RWPE2 (cell line): Measurements from ENCODE around the gene NAALADL2.

Source experiments
- ATAC-seq: fragments of 200-7000 bp; cut with Tn5 transposase; 3 replicates; pipeline ENCODE4 v1.9.1; 2021; ENCODE audit warnings: low read depth
- DNase-seq: peaks from one replicate; pipeline ENCODE4 v3.0.0-alpha.2; 2020; ENCODE audit warnings: low spot score
- H3K27ac ChIP-seq: fragments of 450-650 bp; 2 replicates; pipeline ENCODE4 v1.5.1; 2017; ENCODE audit warnings: mild to moderate bottlenecking; ENCODE audit not compliant: poor library complexity, severe bottlenecking
- H3K27me3 ChIP-seq: fragments of 250-450 bp; sonication (Bioruptor Pico); 2 replicates; pipeline ENCODE4 v1.5.1; 2021; ENCODE audit warnings: mild to moderate bottlenecking, moderate library complexity; ENCODE audit not compliant: insufficient read depth, poor library complexity, severe bottlenecking
- H3K36me3 ChIP-seq: fragments of 250-450 bp; sonication (Bioruptor Pico); 2 replicates; pipeline ENCODE4 v1.5.1; 2020; ENCODE audit warnings: low read depth, mild to moderate bottlenecking, moderate library complexity
- H3K4me1 ChIP-seq: fragments of 250-450 bp; sonication (Bioruptor Pico); 2 replicates; pipeline ENCODE4 v1.5.1; 2021; ENCODE audit warnings: mild to moderate bottlenecking, moderate library complexity; ENCODE audit not compliant: insufficient read depth, poor library complexity, severe bottlenecking
- H3K4me3 ChIP-seq: fragments of 250-450 bp; sonication (Bioruptor Pico); 2 replicates; pipeline ENCODE4 v1.5.1; 2021; ENCODE audit warnings: mild to moderate bottlenecking, moderate library complexity; ENCODE audit not compliant: severe bottlenecking
- H3K9me3 ChIP-seq: fragments of 250-450 bp; sonication (Bioruptor Pico); 2 replicates; pipeline ENCODE4 v1.5.1; 2021; ENCODE audit warnings: mild to moderate bottlenecking, moderate library complexity; ENCODE audit not compliant: severe bottlenecking
- TF ChIP-seq, protein P1 (sequence below): fragments of 450-650 bp; IDR thresholded peaks from one replicate; pipeline ENCODE4 v1.5.1; 2017; ENCODE audit warnings: mild to moderate bottlenecking, moderate library complexity; ENCODE audit not compliant: poor library complexity, severe bottlenecking

Gene NAALADL2

DNA sequence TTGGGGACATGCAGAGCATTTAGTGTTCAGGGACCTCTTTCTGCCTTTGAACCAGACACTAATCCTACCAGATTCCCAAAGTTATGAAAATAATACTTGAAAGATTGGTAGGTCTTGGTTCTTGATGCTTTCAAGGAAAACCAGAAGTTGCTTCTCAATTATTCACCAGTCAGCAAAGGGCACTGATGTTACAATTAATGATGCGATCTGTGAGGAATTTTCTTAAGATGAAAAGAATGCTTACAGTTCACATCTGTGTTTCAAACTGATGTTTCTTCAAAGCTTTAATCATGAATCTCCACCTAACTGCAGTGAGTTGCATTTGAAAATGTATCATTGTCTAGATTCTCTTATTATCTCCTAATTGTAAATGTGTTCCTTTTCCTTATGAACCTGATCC is 161.0 kb downstream of the NAALADL2 start:
- Histone ChIP-seq H3K27ac (no peak overlapping the region), H3K9me3 (no peaks in the 10 kb centered on the region), H3K4me3 (no peak overlapping the region), H3K27me3 (no peaks in the 10 kb centered on the region), H3K4me1 (no peaks in the 10 kb centered on the region), H3K36me3 (no peaks in the 10 kb centered on the region)
- ATAC-seq (no peak), DNase-seq (no peak)
- TF ChIP-seq, protein P1, sequence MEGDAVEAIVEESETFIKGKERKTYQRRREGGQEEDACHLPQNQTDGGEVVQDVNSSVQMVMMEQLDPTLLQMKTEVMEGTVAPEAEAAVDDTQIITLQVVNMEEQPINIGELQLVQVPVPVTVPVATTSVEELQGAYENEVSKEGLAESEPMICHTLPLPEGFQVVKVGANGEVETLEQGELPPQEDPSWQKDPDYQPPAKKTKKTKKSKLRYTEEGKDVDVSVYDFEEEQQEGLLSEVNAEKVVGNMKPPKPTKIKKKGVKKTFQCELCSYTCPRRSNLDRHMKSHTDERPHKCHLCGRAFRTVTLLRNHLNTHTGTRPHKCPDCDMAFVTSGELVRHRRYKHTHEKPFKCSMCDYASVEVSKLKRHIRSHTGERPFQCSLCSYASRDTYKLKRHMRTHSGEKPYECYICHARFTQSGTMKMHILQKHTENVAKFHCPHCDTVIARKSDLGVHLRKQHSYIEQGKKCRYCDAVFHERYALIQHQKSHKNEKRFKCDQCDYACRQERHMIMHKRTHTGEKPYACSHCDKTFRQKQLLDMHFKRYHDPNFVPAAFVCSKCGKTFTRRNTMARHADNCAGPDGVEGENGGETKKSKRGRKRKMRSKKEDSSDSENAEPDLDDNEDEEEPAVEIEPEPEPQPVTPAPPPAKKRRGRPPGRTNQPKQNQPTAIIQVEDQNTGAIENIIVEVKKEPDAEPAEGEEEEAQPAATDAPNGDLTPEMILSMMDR, result no peak

GRCh38 chr3:175029828-175030227 is 170.7 kb downstream of the NAALADL2 start:
- Histone ChIP-seq H3K4me3 (no peak overlapping the region), H3K4me1 (no peaks in the 10 kb centered on the region), H3K27ac (no peak overlapping the region), H3K36me3 (no peaks in the 10 kb centered on the region), H3K9me3 (no peaks in the 10 kb centered on the region), H3K27me3 (no peaks in the 10 kb centered on the region)
- ATAC-seq, result no peak
- DNase-seq, result no peak
- TF ChIP-seq, protein P1, result no peak

- TF ChIP-seq, protein P1, result no peak
- DNase-seq, result no peak
- Histone ChIP-seq H3K4me3 (no peak overlapping the region), H3K27ac (no peak overlapping the region), H3K27me3 (no peaks in the 10 kb centered on the region), H3K36me3 (no peaks in the 10 kb centered on the region), H3K4me1 (no peaks in the 10 kb centered on the region), H3K9me3 (no peaks in the 10 kb centered on the region)
- no peak for ATAC-seq
Observed at GRCh38 chr3:175039875-175040274, 180.7 kb downstream of the NAALADL2 start.

- no peaks in the 10 kb centered on the region for H3K36me3 ChIP-seq
- no peaks in the 10 kb centered on the region for H3K27me3 ChIP-seq
- ATAC-seq (no peak), DNase-seq (no peak)
- no peaks in the 10 kb centered on the region for H3K4me1 ChIP-seq
- TF ChIP-seq, protein P1, result no peak
- no peaks in the 10 kb centered on the region for H3K9me3 ChIP-seq
- no peak overlapping the region for H3K4me3 ChIP-seq
- no peak overlapping the region for H3K27ac ChIP-seq
Observed at GRCh38 chr3:175041369-175041768, 182.2 kb downstream of the NAALADL2 start.

DNA sequence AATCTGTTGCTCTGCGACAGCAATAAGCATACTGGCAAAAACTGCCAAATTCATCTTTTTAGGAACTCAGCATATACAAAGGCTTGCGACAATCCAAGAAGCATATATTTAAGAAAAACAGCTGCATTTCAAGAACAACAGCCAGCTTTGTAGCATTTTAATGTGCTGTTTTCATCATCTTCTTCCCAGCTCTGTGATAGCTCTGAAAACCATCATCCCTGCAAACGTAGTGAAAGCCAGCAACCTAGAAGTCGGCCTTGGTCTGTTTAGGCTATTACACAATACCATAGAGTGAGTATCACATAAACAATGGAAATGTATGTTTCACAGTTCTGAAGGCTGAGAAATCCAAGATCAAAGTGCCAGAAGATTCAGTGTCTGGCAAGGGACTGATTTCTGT is 187.5 kb downstream of the NAALADL2 start:
- Histone ChIP-seq H3K9me3 (no peaks in the 10 kb centered on the region), H3K27me3 (no peaks in the 10 kb centered on the region), H3K4me1 (no peaks in the 10 kb centered on the region), H3K4me3 (no peak overlapping the region), H3K27ac (no peak overlapping the region), H3K36me3 (no peaks in the 10 kb centered on the region)
- ATAC-seq (no peak), DNase-seq (no peak)
- TF ChIP-seq, protein P1, result no peak
